A549 (cell line): ENCODE data around the gene NDEL1. TPM values are rescaled to one million over a fixed set of nuclear protein-coding genes. Genes with fewer than 3 reads are reported as not detected.

Source experiments
- ATAC-seq, 2 experiments: fragments of 200-7000 bp in 1 of 2; fragments of >200 bp in 1 of 2; cut with Nextera tagmentation in 1 of 2; cut with Tn5 transposase in 1 of 2; 3 replicates each; pipeline versions ENCODE4 v1.8.0 to v1.9.1; 2018 to 2020; ENCODE audit warnings: mild to moderate bottlenecking in 1 of 2, moderate library complexity in 1 of 2
- CTCF ChIA-PET: fragments of 300-600 bp; sonication (Branson Sonifier 250); formaldehyde crosslinking; extraction: SDS; loops from one replicate; lab custom pipeline; 2021; ENCODE audit warnings: antibody characterized with exemption, inconsistent platforms; lab: Yijun Ruan, JAX
- POLR2A ChIA-PET: fragments of 350-600 bp; formaldehyde crosslinking; extraction: SDS; loops from one replicate; lab custom pipeline; 2021; ENCODE audit warnings: antibody characterized with exemption, inconsistent platforms; lab: Yijun Ruan, JAX
- DNase-seq, 2 experiments: peaks; one replicate each; pipeline versions ENCODE4 v3.0.0 to v3.0.0-alpha.2; 2011 to 2016; ENCODE audit warnings: low read depth in 1 of 2, low spot score in 1 of 2
- FAIRE-seq: peaks from 2 replicates; lab custom pipeline; 2011; peaks lifted over from hg19 to GRCh38; lab: Jason Lieb, UNC
- H3K27ac ChIP-seq, 2 experiments: fragments of >200 bp; sonication (Bioruptor Twin); formaldehyde crosslinking; 3 replicates each; pipeline ENCODE4 v1.5.1; 2016 to 2017
- H3K4me1 ChIP-seq: fragments of >200 bp; sonication (Bioruptor Twin); formaldehyde crosslinking; 3 replicates; pipeline ENCODE4 v1.6.1; 2016
- H3K4me2 ChIP-seq: fragments of >200 bp; sonication (Bioruptor Twin); formaldehyde crosslinking; 3 replicates; pipeline ENCODE4 v1.6.1; 2016
- H3K4me3 ChIP-seq: fragments of >200 bp; sonication (Bioruptor Twin); formaldehyde crosslinking; 3 replicates; pipeline ENCODE4 v1.5.1; 2016
- H3K9me3 ChIP-seq: fragments of >200 bp; sonication (Bioruptor Twin); formaldehyde crosslinking; 3 replicates; pipeline ENCODE4 v1.6.1; 2016
- BHLHE40 ChIP-seq: IDR thresholded peaks from 2 replicates; pipeline ENCODE4 v1.6.1; 2012; ENCODE audit warnings: low read depth, low read length, inconsistent platforms
- CBX8 ChIP-seq: fragments of 200-600 bp; sonication (generic); IDR thresholded peaks from 2 replicates; pipeline ENCODE4 v1.6.1; 2016
- CHD4 ChIP-seq: fragments of 200-600 bp; sonication (generic); IDR thresholded peaks from 2 replicates; pipeline ENCODE4 v1.6.1; 2016; ENCODE audit warnings: antibody characterized with exemption, mild to moderate bottlenecking, borderline replicate concordance
- FOSL2 ChIP-seq, 2 experiments: fragments of 450-650 bp in 1 of 2; fragments of >200 bp in 1 of 2; sonication (Bioruptor Twin) in 1 of 2; formaldehyde crosslinking; IDR thresholded peaks; 2 replicates each; pipeline versions ENCODE4 v1.5.0 to v1.6.1; 2016 to 2020; ENCODE audit warnings: mild to moderate bottlenecking in 1 of 2, moderate library complexity in 1 of 2
- GATA3 ChIP-seq: IDR thresholded peaks from 2 replicates; pipeline ENCODE4 v1.6.1; 2012; ENCODE audit warnings: borderline replicate concordance
- HDAC2 ChIP-seq: fragments of 200-600 bp; sonication (generic); IDR thresholded peaks from 2 replicates; pipeline ENCODE4 v1.6.1; 2016
- HOXA7 ChIP-seq: fragments of 250-450 bp; sonication (Bioruptor Pico); IDR thresholded peaks from 2 replicates; pipeline ENCODE4 v1.5.0; 2020; ENCODE audit warnings: mild to moderate bottlenecking, moderate library complexity
- HOXB5 ChIP-seq: fragments of 250-450 bp; sonication (Bioruptor Pico); IDR thresholded peaks from 2 replicates; pipeline ENCODE4 v1.5.0; 2020; ENCODE audit warnings: mild to moderate bottlenecking, moderate library complexity
- JUN ChIP-seq, 2 experiments: fragments of >200 bp; sonication (Bioruptor Twin); formaldehyde crosslinking; IDR thresholded peaks; 2 replicates in 1 of 2; 3 replicates in 1 of 2; pipeline ENCODE4 v1.6.1; 2016 to 2017
- KDM1A ChIP-seq: fragments of 200-600 bp; sonication (generic); IDR thresholded peaks from 2 replicates; pipeline ENCODE4 v1.6.1; 2016; ENCODE audit warnings: low read depth, mild to moderate bottlenecking
- KDM5A ChIP-seq: fragments of 200-600 bp; sonication (generic); IDR thresholded peaks from 2 replicates; pipeline ENCODE4 v1.6.1; 2016; ENCODE audit warnings: antibody characterized with exemption, mild to moderate bottlenecking
- MAFK ChIP-seq: fragments of 450-650 bp; IDR thresholded peaks from 2 replicates; pipeline ENCODE4 v1.6.1; 2014; ENCODE audit not compliant: partially characterized antibody
- MAZ ChIP-seq: fragments of 150-350 bp; IDR thresholded peaks from 2 replicates; pipeline ENCODE4 v1.6.1; 2014; ENCODE audit warnings: antibody characterized with exemption, low read depth, low read length, borderline replicate concordance
- RNF2 ChIP-seq: fragments of 200-600 bp; sonication (generic); IDR thresholded peaks from 2 replicates; pipeline ENCODE4 v1.6.1; 2016; ENCODE audit warnings: low read depth, mild to moderate bottlenecking, antibody characterized with exemption, moderate library complexity, borderline replicate concordance
- TFCP2L1 ChIP-seq: fragments of 250-450 bp; sonication (Bioruptor Pico); IDR thresholded peaks from 2 replicates; pipeline ENCODE4 v1.5.0; 2021; ENCODE audit warnings: mild to moderate bottlenecking
- ZC3H11A ChIP-seq: fragments of 450-650 bp; IDR thresholded peaks from 2 replicates; pipeline ENCODE4 v1.6.1; 2014; ENCODE audit warnings: antibody characterized with exemption, mild to moderate bottlenecking
- WGBS: methylation state at CpG from one replicate; pipeline ENCODE4 v1.1.6; 2017; ENCODE audit errors: missing lambda C conversion rate; 5-methylcytosine and 5-hydroxymethylcytosine counted together
- polyA plus RNA-seq, 4 experiments: library from polyadenylated mRNA; depleted of rRNA in 3 of 4; stranded (reverse); fragments of >200 nt; fragmentation: RNase III in 1 of 4; extraction: RNeasy Plus Mini Kit Qiagen cat#74134 plus additional on column Dnase treatment in 1 of 4; gene quantifications; 2 replicates in 3 of 4; 3 replicates in 1 of 4; pipeline ENCODE4 v1.2.3, GENCODE V29; 2011 to 2017
- TF ChIP-seq, protein P1 (sequence below): IDR thresholded peaks from 2 replicates; pipeline ENCODE4 v1.6.1; 2012
- TF ChIP-seq, protein P2 (sequence below): fragments of 250-450 bp; sonication (Bioruptor Pico); IDR thresholded peaks from 2 replicates; pipeline ENCODE4 v1.5.0; 2021; ENCODE audit warnings: mild to moderate bottlenecking, moderate library complexity, borderline replicate concordance
- TF ChIP-seq, protein P3 (sequence below): fragments of 250-450 bp; sonication (Bioruptor Pico); IDR thresholded peaks from 2 replicates; pipeline ENCODE4 v1.5.0; 2020; ENCODE audit warnings: low read depth, mild to moderate bottlenecking, moderate library complexity
- TF ChIP-seq, protein P4 (sequence below): fragments of 200-600 bp; sonication (generic); IDR thresholded peaks from 2 replicates; pipeline ENCODE4 v1.6.1; 2016; ENCODE audit warnings: antibody characterized with exemption, mild to moderate bottlenecking, moderate library complexity

The NDEL1 gene
- polyA plus RNA-seq, 2 of the 4 experiments (the other 2 are of a cell fraction), result 53.3 to 91.0 TPM

DNA sequence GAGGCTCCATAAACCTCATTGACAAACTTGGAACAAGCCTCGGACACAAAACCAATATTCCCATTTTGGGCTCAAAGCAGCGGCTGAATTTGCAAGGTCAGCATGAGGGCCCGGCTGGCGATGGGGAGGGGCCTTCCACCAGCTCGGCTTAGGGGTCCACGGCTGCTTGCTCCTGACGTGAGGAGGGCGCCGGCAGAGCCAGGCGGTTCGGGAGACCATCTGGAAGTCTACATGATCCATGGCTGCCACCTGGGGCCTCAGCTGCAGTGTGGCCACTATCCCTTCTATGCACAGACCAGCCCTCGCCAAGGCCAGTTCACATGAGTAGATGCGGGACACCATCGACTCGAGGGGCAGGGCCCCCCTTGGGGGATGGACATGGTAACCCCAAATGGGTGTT, 39.1 kb downstream of the NDEL1 start:
- WGBS, result 88% methylated on average over 15 of the region's 15 CpGs
- FAIRE-seq (no peak), ATAC-seq (no peak)
- H3K9me3 ChIP-seq, result no peaks in the 10 kb centered on the region
- no peak overlapping the region for H3K4me2 ChIP-seq
- CTCF ChIA-PET, result interaction anchor here (2.5 kb wide), 1 partner anchor 10 kb away, joined by 7 read pairs; no protein-coding TSS in a partner anchor
- TF ChIP-seq CBX8, result no peak
- peak; percentile 93 for TF ChIP-seq MAFK
- TF ChIP-seq, protein P1, sequence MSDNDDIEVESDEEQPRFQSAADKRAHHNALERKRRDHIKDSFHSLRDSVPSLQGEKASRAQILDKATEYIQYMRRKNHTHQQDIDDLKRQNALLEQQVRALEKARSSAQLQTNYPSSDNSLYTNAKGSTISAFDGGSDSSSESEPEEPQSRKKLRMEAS, result no peak
- no peak for TF ChIP-seq BHLHE40
- TF ChIP-seq, all 56 proteins: peak for 1
- H3K4me1 ChIP-seq, result no peaks in the 10 kb centered on the region
- no peak overlapping the region for H3K4me3 ChIP-seq
- DNase-seq, result no peak
- POLR2A ChIA-PET, result no interaction called here
- H3K27ac ChIP-seq, result no peak overlapping the region

DNA sequence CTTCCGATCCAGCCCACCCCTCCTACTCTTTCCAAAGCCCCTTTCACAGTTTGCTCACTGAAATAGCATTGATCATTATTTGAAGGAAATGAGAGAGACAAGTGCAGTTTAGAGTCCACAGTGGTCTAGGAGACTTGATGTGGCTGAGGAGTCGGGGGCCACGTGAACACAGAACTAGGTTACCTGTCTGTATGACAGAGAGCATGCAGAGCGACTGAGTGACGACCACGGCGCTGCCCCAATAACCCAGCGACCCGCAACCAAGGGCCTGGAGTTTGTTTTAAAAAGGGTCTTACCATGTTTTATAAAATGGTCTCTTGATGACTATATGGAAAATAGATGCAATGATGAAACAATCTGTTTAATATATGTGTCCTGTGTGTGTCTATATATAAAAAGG, 39.5 kb downstream of the NDEL1 start:
- Histone ChIP-seq H3K4me3 (no peak overlapping the region), H3K4me1 (no peaks in the 10 kb centered on the region), H3K9me3 (no peaks in the 10 kb centered on the region), H3K4me2 (no peak overlapping the region), H3K27ac (no peak overlapping the region)
- no peak for TF ChIP-seq KDM1A
- TF ChIP-seq JUN (IDR thresholded peaks at IDR 0.05), result no peak
- TF ChIP-seq, protein P2, sequence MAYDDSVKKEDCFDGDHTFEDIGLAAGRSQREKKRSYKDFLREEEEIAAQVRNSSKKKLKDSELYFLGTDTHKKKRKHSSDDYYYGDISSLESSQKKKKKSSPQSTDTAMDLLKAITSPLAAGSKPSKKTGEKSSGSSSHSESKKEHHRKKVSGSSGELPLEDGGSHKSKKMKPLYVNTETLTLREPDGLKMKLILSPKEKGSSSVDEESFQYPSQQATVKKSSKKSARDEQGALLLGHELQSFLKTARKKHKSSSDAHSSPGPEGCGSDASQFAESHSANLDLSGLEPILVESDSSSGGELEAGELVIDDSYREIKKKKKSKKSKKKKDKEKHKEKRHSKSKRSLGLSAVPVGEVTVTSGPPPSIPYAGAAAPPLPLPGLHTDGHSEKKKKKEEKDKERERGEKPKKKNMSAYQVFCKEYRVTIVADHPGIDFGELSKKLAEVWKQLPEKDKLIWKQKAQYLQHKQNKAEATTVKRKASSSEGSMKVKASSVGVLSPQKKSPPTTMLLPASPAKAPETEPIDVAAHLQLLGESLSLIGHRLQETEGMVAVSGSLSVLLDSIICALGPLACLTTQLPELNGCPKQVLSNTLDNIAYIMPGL (CRISPR knock-in tag), result no peak
- no peak for TF ChIP-seq KDM5A
- no peak for TF ChIP-seq RNF2
- TF ChIP-seq, protein P3, sequence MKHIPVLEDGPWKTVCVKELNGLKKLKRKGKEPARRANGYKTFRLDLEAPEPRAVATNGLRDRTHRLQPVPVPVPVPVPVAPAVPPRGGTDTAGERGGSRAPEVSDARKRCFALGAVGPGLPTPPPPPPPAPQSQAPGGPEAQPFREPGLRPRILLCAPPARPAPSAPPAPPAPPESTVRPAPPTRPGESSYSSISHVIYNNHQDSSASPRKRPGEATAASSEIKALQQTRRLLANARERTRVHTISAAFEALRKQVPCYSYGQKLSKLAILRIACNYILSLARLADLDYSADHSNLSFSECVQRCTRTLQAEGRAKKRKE (CRISPR knock-in tag), result no peak
- TF ChIP-seq HOXA7 (CRISPR knock-in tag), result no peak
- TF ChIP-seq, protein P4, sequence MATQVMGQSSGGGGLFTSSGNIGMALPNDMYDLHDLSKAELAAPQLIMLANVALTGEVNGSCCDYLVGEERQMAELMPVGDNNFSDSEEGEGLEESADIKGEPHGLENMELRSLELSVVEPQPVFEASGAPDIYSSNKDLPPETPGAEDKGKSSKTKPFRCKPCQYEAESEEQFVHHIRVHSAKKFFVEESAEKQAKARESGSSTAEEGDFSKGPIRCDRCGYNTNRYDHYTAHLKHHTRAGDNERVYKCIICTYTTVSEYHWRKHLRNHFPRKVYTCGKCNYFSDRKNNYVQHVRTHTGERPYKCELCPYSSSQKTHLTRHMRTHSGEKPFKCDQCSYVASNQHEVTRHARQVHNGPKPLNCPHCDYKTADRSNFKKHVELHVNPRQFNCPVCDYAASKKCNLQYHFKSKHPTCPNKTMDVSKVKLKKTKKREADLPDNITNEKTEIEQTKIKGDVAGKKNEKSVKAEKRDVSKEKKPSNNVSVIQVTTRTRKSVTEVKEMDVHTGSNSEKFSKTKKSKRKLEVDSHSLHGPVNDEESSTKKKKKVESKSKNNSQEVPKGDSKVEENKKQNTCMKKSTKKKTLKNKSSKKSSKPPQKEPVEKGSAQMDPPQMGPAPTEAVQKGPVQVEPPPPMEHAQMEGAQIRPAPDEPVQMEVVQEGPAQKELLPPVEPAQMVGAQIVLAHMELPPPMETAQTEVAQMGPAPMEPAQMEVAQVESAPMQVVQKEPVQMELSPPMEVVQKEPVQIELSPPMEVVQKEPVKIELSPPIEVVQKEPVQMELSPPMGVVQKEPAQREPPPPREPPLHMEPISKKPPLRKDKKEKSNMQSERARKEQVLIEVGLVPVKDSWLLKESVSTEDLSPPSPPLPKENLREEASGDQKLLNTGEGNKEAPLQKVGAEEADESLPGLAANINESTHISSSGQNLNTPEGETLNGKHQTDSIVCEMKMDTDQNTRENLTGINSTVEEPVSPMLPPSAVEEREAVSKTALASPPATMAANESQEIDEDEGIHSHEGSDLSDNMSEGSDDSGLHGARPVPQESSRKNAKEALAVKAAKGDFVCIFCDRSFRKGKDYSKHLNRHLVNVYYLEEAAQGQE, result no peak
- no peak for TF ChIP-seq BHLHE40
- no peak for TF ChIP-seq MAZ
- no peak for ATAC-seq
- ChIA-PET CTCF (interaction anchor here (1.1 to 2.5 kb wide), 3 partner anchors 9 to 91 kb away, joined by 4 to 7 read pairs (median 4); no protein-coding TSS in a partner anchor), POLR2A (no interaction called here)
- DNase-seq, result no peak
- WGBS, result 95% methylated on average over 9 of the region's 9 CpGs
- FAIRE-seq, result no peak

DNA sequence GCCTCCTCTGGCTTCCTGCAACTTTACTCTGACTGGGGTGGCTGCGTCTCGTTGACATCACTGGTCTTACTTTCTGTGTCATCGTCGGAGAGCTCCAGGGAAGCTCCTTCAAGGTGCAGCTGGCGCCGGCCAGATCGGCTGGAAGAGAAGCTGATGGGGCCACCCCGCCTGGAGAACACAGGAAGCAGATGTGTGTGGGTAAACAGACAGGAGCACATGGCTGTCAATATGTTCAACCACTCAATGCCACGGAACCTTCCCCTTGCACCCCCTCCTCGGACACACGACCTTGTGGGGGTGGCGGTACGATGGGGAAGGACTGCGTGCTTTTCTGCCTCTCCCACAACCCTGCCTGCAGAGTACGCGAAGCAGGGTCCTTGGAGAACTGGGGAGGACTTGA, 40.1 kb downstream of the NDEL1 start:
- ChIA-PET CTCF (interaction anchor here (0.9 to 2.5 kb wide), 6 partner anchors 8 to 270 kb away, joined by 3 to 7 read pairs (median 4); no protein-coding TSS in a partner anchor), POLR2A (no interaction called here)
- no peak for ATAC-seq

More for the DNA sequence above, 40.1 kb downstream of the NDEL1 start:
- FAIRE-seq (no peak), DNase-seq (no peak)
- Histone ChIP-seq H3K27ac (no peak overlapping the region), H3K4me3 (no peak overlapping the region), H3K4me1 (no peaks in the 10 kb centered on the region), H3K9me3 (no peaks in the 10 kb centered on the region), H3K4me2 (no peak overlapping the region)
- TF ChIP-seq CHD4, result no peak
- TF ChIP-seq, protein P1, result no peak
- no peak for TF ChIP-seq HOXB5
- TF ChIP-seq, protein P3 (CRISPR knock-in tag), result no peak
- TF ChIP-seq TFCP2L1 (CRISPR knock-in tag), result no peak
- TF ChIP-seq GATA3, result no peak
- TF ChIP-seq HDAC2, result no peak
- TF ChIP-seq ZC3H11A, result no peak
- TF ChIP-seq FOSL2 (IDR thresholded peaks at IDR 0.05), result no peak
- TF ChIP-seq FOSL2 (CRISPR knock-in tag; IDR thresholded peaks at IDR 0.05), result no peak
- 90% methylated on average over 16 of the region's 16 CpGs for WGBS
